Coronary artery (tissue), 2 donors: ENCODE data around the gene ARHGAP30.

Experiments used
- DNase-seq: peaks from one replicate; pipeline ENCODE4 v3.0.0-alpha.2; 2017; ENCODE audit warnings: low spot score
- H3K27ac ChIP-seq, 2 donors: fragments of 200-600 bp; sonication (generic); one replicate each; pipeline ENCODE4 v1.5.1; 2016 to 2019
- H3K4me3 ChIP-seq: fragments of 200-600 bp; sonication (generic); 2 replicates; pipeline ENCODE4 v1.5.1; 2016; ENCODE audit warnings: mild to moderate bottlenecking, moderate library complexity
- CTCF ChIP-seq: fragments of 200-600 bp; sonication (generic); IDR thresholded peaks from one replicate; pipeline ENCODE4 v1.5.1; 2019; ENCODE audit warnings: antibody characterized with exemption

The ARHGAP30 gene

GRCh38 chr1:161008869-161009510 lies 60.7 kb downstream of the ARHGAP30 start:
- H3K27ac ChIP-seq = no peak overlapping the region
- no peak overlapping the region for H3K4me3 ChIP-seq
- TF ChIP-seq CTCF = no peak
- peak; percentile 8 for DNase-seq

GRCh38 chr1:161007369-161007768 lies 62.3 kb downstream of the ARHGAP30 start:
- TF ChIP-seq CTCF = no peak
- DNase-seq = no peak
- Histone ChIP-seq H3K4me3 (no peak overlapping the region), H3K27ac (no peak overlapping the region)

- H3K4me3 ChIP-seq = no peak overlapping the region
- TF ChIP-seq CTCF = no peak
- H3K27ac ChIP-seq = no peak overlapping the region
- DNase-seq = no peak
Measured at GRCh38 chr1:161006563-161006962, 63.1 kb downstream of the ARHGAP30 start.

GRCh38 chr1:161001525-161001924 lies 68.2 kb downstream of the ARHGAP30 start:
- TF ChIP-seq CTCF = no peak
- H3K27ac ChIP-seq = no peak overlapping the region
- no peak for DNase-seq
- no peak overlapping the region for H3K4me3 ChIP-seq

- TF ChIP-seq CTCF = no peak
- Histone ChIP-seq H3K4me3 (no peak overlapping the region), H3K27ac (no peak overlapping the region)
- no peak for DNase-seq
Measured at GRCh38 chr1:161000736-161001480, 68.8 kb downstream of the ARHGAP30 start.

GRCh38 chr1:160999376-160999775 lies 70.3 kb downstream of the ARHGAP30 start:
- no peak for DNase-seq
- Histone ChIP-seq H3K27ac (no peak overlapping the region), H3K4me3 (no peak overlapping the region)
- no peak for TF ChIP-seq CTCF
